ENCODE data around the gene RPL18A.

The RPL18A gene

DNA sequence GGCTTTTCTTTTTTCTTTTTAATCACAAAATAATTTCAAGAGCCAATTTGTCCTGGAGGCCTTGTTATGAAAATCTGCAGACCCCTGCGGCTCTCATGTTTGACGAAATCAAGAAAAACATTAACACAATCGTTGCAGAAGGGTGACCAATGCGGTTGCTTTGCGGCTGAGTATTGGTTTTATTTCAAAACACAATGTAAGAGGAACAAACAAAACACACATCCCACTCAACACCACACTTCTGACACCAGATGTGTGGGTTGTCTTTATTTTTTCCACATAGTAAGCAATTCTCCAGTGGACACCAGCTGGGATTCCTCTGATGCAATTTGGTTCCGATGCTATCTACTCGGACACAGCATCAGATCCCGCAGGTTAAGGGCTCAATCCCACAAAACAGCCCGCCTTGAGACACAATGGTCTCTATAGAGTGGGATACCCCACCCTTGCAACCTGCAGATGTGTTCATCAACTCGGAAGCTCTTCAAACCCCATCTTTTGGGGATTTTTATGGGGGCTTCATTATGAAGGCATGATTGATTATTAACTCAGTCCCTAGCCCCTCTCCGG, 51.2 kb downstream of the RPL18A start:
- DNase-seq = no peak

Data from NCI-H2029 treated with DMSO at 0.1 percent for 48 hours (cell line).